ENCODE data around the gene CKAP2. TPM values are rescaled to one million over a fixed set of nuclear protein-coding genes. Genes with fewer than 3 reads are reported as not detected.
"Not testable (repeated sequence)": the region's sequence is repeated elsewhere in the genome, so short reads cannot be mapped to it uniquely, and the experiment has no call there.

Gene CKAP2, protein sequence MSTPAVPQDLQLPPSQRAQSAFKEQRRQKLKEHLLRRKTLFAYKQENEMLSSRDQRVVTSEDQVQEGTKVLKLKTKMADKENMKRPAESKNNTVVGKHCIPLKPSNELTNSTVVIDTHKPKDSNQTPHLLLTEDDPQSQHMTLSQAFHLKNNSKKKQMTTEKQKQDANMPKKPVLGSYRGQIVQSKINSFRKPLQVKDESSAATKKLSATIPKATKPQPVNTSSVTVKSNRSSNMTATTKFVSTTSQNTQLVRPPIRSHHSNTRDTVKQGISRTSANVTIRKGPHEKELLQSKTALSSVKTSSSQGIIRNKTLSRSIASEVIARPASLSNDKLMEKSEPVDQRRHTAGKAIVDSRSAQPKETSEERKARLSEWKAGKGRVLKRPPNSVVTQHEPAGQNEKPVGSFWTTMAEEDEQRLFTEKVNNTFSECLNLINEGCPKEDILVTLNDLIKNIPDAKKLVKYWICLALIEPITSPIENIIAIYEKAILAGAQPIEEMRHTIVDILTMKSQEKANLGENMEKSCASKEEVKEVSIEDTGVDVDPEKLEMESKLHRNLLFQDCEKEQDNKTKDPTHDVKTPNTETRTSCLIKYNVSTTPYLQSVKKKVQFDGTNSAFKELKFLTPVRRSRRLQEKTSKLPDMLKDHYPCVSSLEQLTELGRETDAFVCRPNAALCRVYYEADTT
- total RNA-seq (9.9 and 47.2 TPM in 2 replicates), polyA plus RNA-seq (24.9 and 82.6 TPM in 2 replicates)

DNA sequence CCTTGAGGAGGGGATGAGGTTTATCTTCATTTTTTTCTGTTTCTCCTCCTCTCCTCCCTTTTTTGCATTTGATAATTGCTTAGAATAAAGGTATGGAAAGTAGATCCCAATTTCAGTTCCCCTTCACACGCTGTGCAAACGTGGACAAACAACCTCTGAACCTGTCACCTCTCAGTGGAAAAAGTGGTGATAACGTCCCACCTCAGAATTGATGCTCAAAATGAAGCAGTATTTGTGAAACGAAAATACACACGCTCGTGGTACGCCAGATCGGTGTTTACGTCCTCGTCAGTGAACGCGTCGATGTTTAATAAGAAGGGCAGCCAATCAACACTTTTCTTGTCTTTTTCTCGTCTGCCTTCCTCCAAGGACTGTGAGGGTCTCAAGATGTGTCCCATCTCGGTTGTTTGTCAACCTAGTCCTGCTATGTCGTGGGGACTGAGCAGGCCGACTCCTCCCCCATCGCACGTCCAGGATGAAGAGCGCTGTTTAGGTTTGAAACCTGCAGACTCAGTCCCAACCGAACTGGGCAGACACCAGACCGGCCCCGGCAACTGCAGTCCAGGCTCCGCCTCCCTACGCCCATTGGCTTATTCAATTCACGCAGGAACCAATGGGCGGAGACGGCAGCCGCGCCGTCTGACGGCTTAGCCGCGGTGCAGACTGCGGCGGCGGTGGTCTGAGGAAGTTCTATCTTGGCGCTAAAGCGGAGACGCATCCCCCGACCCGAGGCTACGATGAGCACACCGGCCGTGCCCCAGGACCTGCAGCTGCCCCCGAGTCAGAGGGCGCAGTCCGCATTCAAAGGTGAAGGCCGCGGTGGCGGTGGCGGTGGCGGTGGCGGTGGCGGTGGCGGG lies at the start of gene CKAP2:
TSS of gene CKAP2 (plus strand) at position 659 of the 857 bp plus-strand sequence. CDS start at position 738, 79 bp downstream.
- peak within 1 kb of the TSS; percentile 75 for H3K4me3 ChIP-seq
- H3K27ac ChIP-seq, result peak within 1 kb of the TSS; percentile 92
- TF ChIP-seq, protein P1, sequence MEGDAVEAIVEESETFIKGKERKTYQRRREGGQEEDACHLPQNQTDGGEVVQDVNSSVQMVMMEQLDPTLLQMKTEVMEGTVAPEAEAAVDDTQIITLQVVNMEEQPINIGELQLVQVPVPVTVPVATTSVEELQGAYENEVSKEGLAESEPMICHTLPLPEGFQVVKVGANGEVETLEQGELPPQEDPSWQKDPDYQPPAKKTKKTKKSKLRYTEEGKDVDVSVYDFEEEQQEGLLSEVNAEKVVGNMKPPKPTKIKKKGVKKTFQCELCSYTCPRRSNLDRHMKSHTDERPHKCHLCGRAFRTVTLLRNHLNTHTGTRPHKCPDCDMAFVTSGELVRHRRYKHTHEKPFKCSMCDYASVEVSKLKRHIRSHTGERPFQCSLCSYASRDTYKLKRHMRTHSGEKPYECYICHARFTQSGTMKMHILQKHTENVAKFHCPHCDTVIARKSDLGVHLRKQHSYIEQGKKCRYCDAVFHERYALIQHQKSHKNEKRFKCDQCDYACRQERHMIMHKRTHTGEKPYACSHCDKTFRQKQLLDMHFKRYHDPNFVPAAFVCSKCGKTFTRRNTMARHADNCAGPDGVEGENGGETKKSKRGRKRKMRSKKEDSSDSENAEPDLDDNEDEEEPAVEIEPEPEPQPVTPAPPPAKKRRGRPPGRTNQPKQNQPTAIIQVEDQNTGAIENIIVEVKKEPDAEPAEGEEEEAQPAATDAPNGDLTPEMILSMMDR (IDR thresholded peaks at IDR 0.05; ENCODE audit: low read depth, low read length), result no peak
- H3K9me3 ChIP-seq (ENCODE audit: low read depth), result no peaks in the 10 kb centered on the region
- no peaks in the 10 kb centered on the region for H3K27me3 ChIP-seq
- DNase-seq (ENCODE audit: low read depth in 1 of 2, low spot score in 1 of 2), result peak; percentile 95 to 97
- peaks cover 2% of the 10 kb centered on the region for H3K36me3 ChIP-seq
- H3K4me1 ChIP-seq (ENCODE audit: low read depth), result peaks cover 14% of the 10 kb centered on the region

DNA sequence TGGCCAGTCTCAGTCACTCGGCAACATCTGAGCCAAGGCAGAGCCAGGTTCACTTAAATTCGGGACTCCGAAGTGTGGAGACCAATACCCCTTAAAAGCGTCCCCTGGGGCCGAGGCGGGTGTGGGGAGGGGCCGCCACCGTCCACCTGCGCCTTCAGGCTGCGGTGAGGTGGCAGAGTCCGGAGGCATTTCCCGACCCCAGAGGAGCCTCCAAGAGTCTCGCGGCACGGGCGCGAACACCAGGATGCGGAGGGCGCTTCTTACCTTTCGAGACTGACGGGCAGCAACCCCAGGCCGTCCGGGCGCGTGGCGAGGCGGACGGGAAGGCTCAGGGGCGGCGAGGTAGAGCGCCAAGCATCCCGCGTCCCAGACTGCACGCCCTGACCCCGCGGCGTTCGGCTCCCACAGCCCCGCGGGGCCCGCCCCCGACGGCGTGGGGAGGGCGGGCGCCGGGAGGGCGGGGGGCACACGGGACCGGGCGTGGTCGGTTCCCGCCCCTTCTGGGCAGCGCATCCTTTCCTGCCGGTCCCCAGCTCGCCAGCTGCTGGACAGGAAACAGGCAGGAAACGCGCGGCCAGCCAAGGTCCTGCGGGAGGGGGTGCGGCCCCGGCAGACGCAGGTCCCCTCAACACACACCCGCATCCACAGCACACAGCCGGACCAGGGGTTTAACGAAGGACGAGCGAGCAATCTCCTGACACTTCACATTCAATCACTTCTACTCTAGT lies 49.3 kb upstream of the CKAP2 start, which contains the start of gene THSD1:
TSS of gene THSD1 (minus strand) at position 406 of the 728 bp plus-strand sequence. CDS start 3,572 bp downstream, outside the sequence.
- peak in 1 of 2 donors; percentile 52 for DNase-seq (ENCODE audit: low read depth in 1 of 2, low spot score in 1 of 2)
- Histone ChIP-seq H3K27me3 (peaks cover 39% of the 10 kb centered on the region), H3K27ac (no peak within 1 kb of the TSS), H3K4me3 (peak within 1 kb of the TSS; percentile 27), H3K4me1 (ENCODE audit: low read depth) (no peaks in the 10 kb centered on the region), H3K9me3 (ENCODE audit: low read depth) (no peaks in the 10 kb centered on the region), H3K36me3 (no peaks in the 10 kb centered on the region)
- TF ChIP-seq, protein P1 (IDR thresholded peaks at IDR 0.05; ENCODE audit: low read depth, low read length), result no peak

GRCh38 chr13:52406629-52407028 lies 48.6 kb upstream of the CKAP2 start:
- Histone ChIP-seq H3K4me3 (no peak overlapping the region), H3K4me1 (ENCODE audit: low read depth) (no peaks in the 10 kb centered on the region), H3K36me3 (no peaks in the 10 kb centered on the region), H3K27ac (no peak overlapping the region), H3K9me3 (ENCODE audit: low read depth) (no peaks in the 10 kb centered on the region), H3K27me3 (peaks cover 39% of the 10 kb centered on the region)
- DNase-seq (ENCODE audit: low read depth in 1 of 2, low spot score in 1 of 2), result no peak
- TF ChIP-seq, protein P1 (IDR thresholded peaks at IDR 0.05; ENCODE audit: low read depth, low read length), result no peak

DNA sequence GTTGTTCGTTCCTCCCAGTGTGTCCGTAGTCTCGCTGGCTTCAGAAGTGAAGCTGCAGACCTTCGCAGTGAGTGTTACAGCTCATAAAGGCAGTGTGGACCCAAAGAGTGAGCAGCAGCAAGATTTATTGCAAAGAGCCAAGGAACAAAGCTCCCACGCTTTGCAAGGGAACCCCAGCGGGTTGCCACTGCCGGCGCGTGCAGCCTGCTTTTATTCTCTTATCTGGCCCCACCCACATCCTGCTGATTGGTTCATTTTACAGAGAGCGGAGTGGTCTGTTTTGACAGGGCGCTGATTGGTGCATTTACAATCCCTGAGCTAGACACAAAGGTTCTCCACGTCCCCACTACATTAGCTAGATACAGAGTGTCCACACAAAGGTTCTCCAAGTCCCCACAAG lies 47.8 kb upstream of the CKAP2 start:
- DNase-seq (ENCODE audit: low read depth in 1 of 2, low spot score in 1 of 2); H3K36me3 ChIP-seq: not testable (repeated sequence)

GRCh38 chr13:52408071-52408658 lies 47.1 kb upstream of the CKAP2 start:
- peak in 1 of 2 donors; percentile 30 for DNase-seq (ENCODE audit: low read depth in 1 of 2, low spot score in 1 of 2)
- H3K27ac ChIP-seq; H3K9me3 ChIP-seq (ENCODE audit: low read depth); H3K4me1 ChIP-seq (ENCODE audit: low read depth); H3K4me3 ChIP-seq; H3K36me3 ChIP-seq: not testable (repeated sequence)
- H3K27me3 ChIP-seq, result peaks cover 36% of the 10 kb centered on the region

More for the DNA sequence above, 47.8 kb upstream of the CKAP2 start:
- not testable (repeated sequence) for H3K4me3 ChIP-seq; H3K4me1 ChIP-seq (ENCODE audit: low read depth); H3K27ac ChIP-seq; H3K9me3 ChIP-seq (ENCODE audit: low read depth)
- peaks cover 39% of the 10 kb centered on the region for H3K27me3 ChIP-seq
